HG03558 (cell line): ENCODE results near the gene PTPRO.

Experiments used
- ATAC-seq: cut with Tn5 transposase; IDR thresholded peaks from one replicate; pipeline ENCODE4 v1.9.1; 2021; ENCODE audit warnings: moderate number of reproducible peaks; ENCODE audit not compliant: unreplicated experiment; ENCODE audit errors: extremely low read depth

PTPRO gene

GRCh38 chr12:15344561-15344960 is 22.3 kb downstream of the PTPRO start:
- ATAC-seq, result no peak

GRCh38 chr12:15346488-15346887 is 24.2 kb downstream of the PTPRO start:
- no peak for ATAC-seq

DNA sequence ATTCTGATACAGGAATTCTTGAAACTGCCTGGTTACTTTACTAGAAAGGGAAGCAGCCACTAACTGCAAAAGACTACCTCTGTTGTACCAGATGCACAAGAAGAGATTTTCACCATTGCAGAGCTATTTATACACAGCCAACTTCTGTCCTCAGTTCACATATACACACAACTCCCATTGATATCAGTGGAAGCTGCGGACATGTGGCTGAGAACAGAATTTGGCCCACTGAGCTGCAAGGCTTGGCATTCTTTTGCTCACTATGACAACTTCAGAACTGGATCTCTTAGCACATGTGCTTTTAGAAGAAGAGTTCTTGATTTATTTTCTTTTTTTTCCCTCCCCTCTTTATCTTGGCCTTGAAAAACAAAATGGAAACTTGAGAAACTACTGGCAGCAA is 28.3 kb downstream of the PTPRO start:
- ATAC-seq, result no peak

DNA sequence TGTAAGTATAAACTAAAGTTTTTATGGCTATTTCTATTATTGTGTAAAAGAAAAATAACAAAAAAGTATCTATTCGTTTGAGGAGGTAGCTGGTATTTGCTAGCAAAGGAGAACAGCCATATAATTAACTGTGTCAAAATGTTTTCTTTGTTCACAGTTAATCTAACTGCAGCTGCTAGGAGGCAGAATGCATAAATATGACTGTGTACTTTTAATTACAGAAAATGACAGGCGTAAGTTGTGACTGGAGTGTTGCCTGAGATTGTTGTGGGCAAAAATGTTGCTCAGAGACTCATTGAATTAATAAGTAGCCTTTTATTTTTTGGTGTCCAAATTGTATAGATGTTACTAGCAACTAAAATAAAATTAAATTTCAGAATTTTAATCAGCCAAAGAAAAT is 33.5 kb downstream of the PTPRO start:
- ATAC-seq, result no peak

GRCh38 chr12:15356951-15357364 is 34.6 kb downstream of the PTPRO start:
- no peak for ATAC-seq

DNA sequence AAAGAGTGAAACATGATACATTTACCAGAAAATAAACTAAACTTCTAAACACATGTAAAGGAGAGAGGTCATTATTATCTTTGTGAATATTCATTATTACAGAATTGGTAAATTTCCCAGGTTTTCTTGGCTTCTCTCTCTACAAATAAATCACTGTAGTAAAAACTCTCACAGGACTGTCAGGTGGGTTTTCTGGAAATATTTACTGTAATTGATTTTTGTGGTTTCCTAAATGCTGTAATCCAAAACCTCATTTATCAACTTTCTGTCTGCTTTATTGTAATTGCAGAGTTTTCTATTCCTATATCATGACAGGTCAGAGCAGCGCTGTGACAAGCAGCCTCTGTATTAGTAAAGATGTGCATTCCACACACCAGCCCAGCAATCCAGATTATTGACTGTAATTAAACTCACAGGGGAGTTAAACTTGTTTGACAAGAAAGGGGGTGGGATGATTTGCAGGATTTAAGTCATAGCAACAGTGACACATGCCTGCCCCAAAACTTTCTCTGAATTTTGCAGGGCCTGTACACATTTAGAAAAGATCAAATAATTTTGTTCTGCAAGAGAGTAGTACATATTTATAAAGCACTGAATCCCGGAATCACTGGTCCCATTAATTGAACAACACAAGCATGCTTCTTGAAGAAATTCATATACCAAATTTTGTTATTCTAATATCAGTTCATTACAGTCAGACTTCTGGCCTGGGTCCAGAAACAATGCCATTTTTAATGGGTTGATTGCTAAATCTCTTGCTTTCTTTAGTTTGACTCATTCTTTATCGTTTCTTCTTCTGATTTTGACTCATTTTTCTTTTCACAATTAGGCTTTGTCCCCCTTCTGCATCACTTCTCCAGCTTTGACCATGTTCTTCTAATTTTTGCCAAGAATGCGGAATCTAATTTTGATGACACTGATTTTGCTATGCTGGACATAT is 42.2 kb downstream of the PTPRO start:
- ATAC-seq, result no peak

- ATAC-seq, result no peak
Observed at GRCh38 chr12:15368812-15369211, 46.5 kb downstream of the PTPRO start.

DNA sequence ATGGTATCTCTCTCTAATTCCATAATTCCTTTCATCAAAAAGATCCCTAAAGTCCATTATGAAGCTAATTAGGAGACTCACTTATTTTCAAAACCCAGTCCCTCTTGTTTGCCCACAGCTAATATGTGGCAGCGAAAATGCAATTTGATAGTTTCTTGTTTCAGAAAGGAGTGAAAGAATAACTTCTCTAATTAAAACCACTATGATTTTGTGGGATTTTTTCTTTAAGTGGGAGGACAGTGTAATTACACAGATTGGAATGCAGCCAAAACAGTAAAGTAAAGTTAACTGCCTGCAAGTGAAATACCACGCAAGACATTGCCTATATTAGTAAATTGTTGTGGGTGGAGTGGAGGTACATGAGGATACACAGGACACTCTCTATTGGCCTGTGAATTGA is 50.0 kb downstream of the PTPRO start:
- no peak for ATAC-seq

DNA sequence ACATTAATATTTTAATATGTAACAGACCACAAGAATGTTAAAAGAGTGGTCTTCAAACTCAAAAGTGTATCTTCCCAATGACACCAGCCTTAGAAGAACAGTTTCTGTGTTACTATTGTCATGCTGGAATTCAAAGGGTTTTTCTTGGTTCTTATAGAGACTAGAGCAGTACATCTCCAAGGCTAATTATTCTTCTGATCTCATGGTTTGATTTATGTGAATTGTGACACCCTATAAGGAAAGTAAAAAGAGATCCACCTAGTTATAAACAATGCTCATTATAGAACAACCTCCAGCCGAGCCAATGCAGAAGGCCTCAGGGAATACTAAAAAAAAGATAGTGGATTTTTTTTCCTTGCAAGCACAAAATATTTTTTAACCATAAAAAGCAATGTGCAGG is 65.5 kb downstream of the PTPRO start:
- ATAC-seq, result no peak

- ATAC-seq, result no peak
Observed at GRCh38 chr12:15389561-15389960, 67.3 kb downstream of the PTPRO start.

DNA sequence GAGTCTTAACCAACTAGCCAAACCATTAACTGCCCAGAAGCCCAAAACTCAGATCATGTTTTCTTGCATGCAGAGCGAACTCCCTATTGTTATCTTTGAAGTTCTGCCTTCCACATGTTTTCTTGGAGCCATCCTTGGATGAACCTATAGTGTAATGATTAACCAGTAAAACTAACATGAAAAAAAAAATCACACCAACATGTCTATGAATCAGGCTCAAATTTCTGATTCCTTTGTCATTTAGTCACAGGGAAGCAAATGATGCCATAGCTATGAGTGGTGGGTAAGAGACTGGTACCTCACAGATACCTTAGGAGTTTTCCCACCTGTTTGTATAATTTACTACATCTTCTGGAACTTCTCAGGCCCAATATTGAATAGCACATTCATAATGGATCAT is 70.7 kb downstream of the PTPRO start:
- ATAC-seq, result no peak

- no peak for ATAC-seq
Observed at GRCh38 chr12:15393995-15394394, 71.7 kb downstream of the PTPRO start.

DNA sequence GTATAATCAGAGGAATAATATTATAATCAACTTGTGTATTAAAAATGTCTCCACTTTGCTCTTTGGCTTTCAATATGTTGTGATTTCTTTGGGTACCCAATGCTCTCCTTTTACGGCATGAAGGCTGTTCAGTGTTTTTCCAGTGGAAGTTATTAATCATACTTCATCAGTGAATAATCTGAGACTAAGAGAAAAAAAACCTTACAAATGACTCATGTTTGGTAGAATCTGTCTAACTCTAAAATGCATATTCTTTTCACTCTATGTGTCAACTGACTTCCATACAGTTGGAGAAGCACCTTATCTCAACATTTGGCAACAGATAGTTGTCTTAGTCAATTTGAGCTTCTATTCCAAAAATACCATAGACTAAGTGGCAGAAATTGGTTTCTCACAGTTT is 82.2 kb downstream of the PTPRO start:
- ATAC-seq, result no peak

DNA sequence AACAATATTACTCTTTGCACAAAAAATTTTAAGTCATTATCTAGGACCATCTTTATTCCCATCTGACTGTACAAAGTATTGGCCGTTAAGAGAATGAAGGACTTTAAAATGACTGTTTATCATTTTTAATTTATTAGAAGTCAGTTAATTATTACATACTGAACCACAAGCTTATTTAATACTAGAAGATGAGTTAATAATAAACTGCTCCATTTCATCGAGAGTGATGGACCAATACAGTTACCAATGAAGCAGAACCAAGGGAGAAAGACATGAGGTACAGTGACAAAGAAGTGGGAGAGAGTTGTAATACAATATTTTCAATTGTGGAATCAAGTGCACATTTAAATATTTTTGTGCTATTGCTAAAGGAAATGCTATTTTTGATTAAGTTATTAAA is 83.3 kb downstream of the PTPRO start:
- no peak for ATAC-seq

DNA sequence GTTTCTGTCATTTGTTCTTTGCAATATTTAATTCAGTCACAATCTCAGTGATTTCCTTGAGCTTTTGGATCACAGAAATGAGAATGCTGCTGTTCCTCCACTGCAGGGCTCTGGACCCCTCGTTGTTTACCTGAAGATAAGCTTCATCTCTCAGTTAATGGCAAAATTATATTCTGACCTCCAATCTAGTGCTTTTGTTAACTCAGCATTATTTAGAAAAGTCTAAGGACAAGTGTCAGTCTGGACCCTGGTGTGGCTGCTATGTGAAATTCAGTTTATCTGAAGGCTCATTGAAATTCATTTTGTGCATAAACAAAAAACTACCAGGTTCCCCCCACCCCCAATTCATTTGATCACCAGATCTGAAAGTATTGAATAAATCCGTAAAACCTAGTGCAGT is 84.7 kb downstream of the PTPRO start:
- ATAC-seq, result no peak

DNA sequence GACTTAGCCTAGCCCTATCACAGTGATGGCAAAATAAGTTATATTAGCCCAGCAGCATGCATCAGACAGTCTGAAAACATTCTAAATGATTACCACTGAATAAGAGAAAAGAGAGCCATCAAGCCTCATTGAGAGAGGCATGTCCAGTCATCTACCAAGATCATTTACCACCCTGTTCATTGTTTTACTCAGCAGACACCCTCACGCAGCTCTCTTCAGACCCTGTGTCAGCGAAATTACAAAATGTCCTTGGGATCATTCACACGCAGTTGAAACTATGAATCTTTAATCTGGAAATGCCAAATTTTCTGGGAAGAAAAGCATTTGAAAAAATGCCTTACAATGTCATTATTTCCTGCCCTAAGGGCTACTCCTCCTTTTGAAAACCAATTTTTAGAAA is 89.5 kb downstream of the PTPRO start:
- ATAC-seq, result no peak

- no peak for ATAC-seq
Observed at GRCh38 chr12:15417691-15418090, 95.4 kb downstream of the PTPRO start.

DNA sequence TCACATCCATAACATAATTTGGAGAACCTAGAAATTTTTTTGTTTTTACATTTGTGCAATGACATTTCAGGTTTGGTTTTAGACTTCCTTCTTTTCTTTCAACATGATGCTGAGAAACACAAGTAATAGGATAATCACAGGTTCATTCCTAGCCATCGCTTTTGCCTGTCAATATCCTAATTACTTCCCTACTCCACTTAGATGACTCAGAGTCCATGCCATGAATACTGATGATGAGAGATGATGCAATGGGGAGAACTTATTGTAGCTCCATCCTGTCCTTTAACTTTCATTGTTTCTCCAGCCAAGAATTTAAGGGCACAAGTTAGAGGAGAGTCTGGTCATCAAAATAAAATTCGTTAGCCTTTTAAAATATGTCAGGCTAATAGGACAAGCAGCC is 101.3 kb downstream of the PTPRO start:
- ATAC-seq, result no peak

DNA sequence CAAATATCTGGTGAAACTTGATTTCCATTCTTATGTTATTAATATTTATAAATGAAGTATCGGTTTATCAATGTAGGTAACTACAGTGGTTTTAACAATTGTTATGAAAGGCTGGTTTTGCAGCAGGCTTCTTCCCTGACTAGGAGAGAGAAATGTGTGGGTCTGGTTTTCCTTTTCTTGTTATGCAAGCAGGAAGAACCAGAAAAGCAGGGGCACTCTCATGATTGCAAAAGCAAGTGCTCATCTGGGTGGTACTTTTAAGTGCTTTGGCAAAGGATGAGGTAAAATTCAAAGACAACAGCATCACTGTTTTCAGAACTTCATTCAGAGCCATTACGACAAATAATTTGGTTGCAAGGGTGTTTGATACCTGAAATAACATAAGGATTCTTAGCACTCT is 105.6 kb downstream of the PTPRO start:
- no peak for ATAC-seq

GRCh38 chr12:15428632-15429031 is 106.3 kb downstream of the PTPRO start:
- no peak for ATAC-seq

DNA sequence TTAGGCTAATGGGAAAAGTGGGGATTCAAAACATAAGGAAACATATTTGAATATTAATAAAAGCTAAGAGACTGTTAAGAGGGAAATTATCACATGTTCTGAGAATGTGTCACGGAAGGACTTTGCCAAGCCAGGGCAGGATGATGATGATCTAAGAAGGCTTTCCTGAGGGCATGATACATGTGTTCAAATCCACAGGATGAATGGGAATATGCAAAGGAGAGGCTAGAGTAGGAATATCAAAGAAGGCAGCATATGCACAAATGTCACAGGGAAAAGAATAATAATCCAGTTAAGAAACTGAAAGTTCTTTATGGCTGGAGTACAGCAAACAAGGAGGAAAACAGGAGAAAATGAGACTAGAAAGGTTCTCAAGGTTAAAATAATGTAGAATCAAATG is 107.0 kb downstream of the PTPRO start:
- no peak for ATAC-seq

- ATAC-seq, result no peak
Observed at GRCh38 chr12:15435597-15435996, 113.3 kb downstream of the PTPRO start.
